T-helper 2 cell treated with Interferon-gamma antibody and Interleukin-4, amounts not matched to agents 5 μg/mL and 100 μg/mL, for 36 hours (primary cell): ENCODE measurements around the gene CPNE4.

Source experiments
- DNase-seq: peaks from one replicate; pipeline ENCODE4 v3.0.0; 2021; ENCODE audit warnings: low spot score
- H3K27ac Mint-ChIP-seq: one replicate; pipeline ENCODE4 v1.8.0; 2021; ENCODE audit warnings: mild to moderate bottlenecking, mixed read lengths
- H3K27me3 Mint-ChIP-seq: one replicate; pipeline ENCODE4 v1.8.0; 2021; ENCODE audit warnings: low read depth, mixed read lengths
- H3K36me3 Mint-ChIP-seq: one replicate; pipeline ENCODE4 v1.8.0; 2021; ENCODE audit warnings: low read depth, mixed read lengths
- H3K4me1 Mint-ChIP-seq: one replicate; pipeline ENCODE4 v1.8.0; 2021; ENCODE audit warnings: low read depth, mixed read lengths
- H3K4me3 Mint-ChIP-seq: one replicate; pipeline ENCODE4 v1.8.0; 2022; ENCODE audit warnings: mild to moderate bottlenecking, moderate library complexity, mixed read lengths
- H3K9me3 Mint-ChIP-seq: one replicate; pipeline ENCODE4 v1.8.0; 2021; ENCODE audit warnings: mixed read lengths

CPNE4 gene

GRCh38 chr3:131596884-131597283 lies 437.9 kb downstream of the CPNE4 start:
- Mint-ChIP-seq H3K27me3 (peaks cover 13% of the 10 kb centered on the region), H3K4me3 (no peak overlapping the region), H3K4me1 (no peaks in the 10 kb centered on the region)

GRCh38 chr3:131591394-131592014 lies 443.3 kb downstream of the CPNE4 start:
- no peaks in the 10 kb centered on the region for H3K9me3 Mint-ChIP-seq

More at GRCh38 chr3:131596884-131597283, 437.9 kb downstream of the CPNE4 start:
- no peak for DNase-seq
- Mint-ChIP-seq H3K9me3 (no peaks in the 10 kb centered on the region), H3K27ac (no peak overlapping the region), H3K36me3 (no peaks in the 10 kb centered on the region)

GRCh38 chr3:131586277-131586676 lies 448.5 kb downstream of the CPNE4 start:
- Mint-ChIP-seq H3K27ac (no peak overlapping the region), H3K4me3 (no peak overlapping the region), H3K36me3 (no peaks in the 10 kb centered on the region), H3K4me1 (peaks cover 6% of the 10 kb centered on the region), H3K27me3 (peaks cover 38% of the 10 kb centered on the region), H3K9me3 (no peaks in the 10 kb centered on the region)
- no peak for DNase-seq

More at GRCh38 chr3:131591394-131592014, 443.3 kb downstream of the CPNE4 start:
- DNase-seq: no peak
- Mint-ChIP-seq H3K4me1 (no peaks in the 10 kb centered on the region), H3K27me3 (peaks cover 19% of the 10 kb centered on the region), H3K4me3 (no peak overlapping the region), H3K36me3 (no peaks in the 10 kb centered on the region), H3K27ac (no peak overlapping the region)

- H3K27ac Mint-ChIP-seq: no peak overlapping the region
- no peaks in the 10 kb centered on the region for H3K36me3 Mint-ChIP-seq
- peaks cover 21% of the 10 kb centered on the region for H3K27me3 Mint-ChIP-seq
- H3K9me3 Mint-ChIP-seq: no peaks in the 10 kb centered on the region
- peaks cover 14% of the 10 kb centered on the region for H3K4me1 Mint-ChIP-seq
- DNase-seq: no peak
- H3K4me3 Mint-ChIP-seq: no peak overlapping the region
Measured at GRCh38 chr3:131582438-131582837, 452.4 kb downstream of the CPNE4 start.

- H3K27ac Mint-ChIP-seq: no peak overlapping the region
- no peaks in the 10 kb centered on the region for H3K36me3 Mint-ChIP-seq
- no peaks in the 10 kb centered on the region for H3K4me1 Mint-ChIP-seq
- no peak for DNase-seq
- peaks cover 59% of the 10 kb centered on the region for H3K27me3 Mint-ChIP-seq
- H3K9me3 Mint-ChIP-seq: no peaks in the 10 kb centered on the region
- no peak overlapping the region for H3K4me3 Mint-ChIP-seq
Measured at GRCh38 chr3:131568460-131568859, 466.4 kb downstream of the CPNE4 start.

GRCh38 chr3:131564812-131565211 lies 470.0 kb downstream of the CPNE4 start:
- Mint-ChIP-seq H3K36me3 (no peaks in the 10 kb centered on the region), H3K4me1 (no peaks in the 10 kb centered on the region), H3K27ac (no peak overlapping the region), H3K27me3 (peaks cover 67% of the 10 kb centered on the region), H3K9me3 (no peaks in the 10 kb centered on the region), H3K4me3 (no peak overlapping the region)
- no peak for DNase-seq

GRCh38 chr3:131561511-131561910 lies 473.3 kb downstream of the CPNE4 start:
- Mint-ChIP-seq H3K27ac (no peak overlapping the region), H3K9me3 (no peaks in the 10 kb centered on the region), H3K36me3 (no peaks in the 10 kb centered on the region), H3K27me3 (peaks cover 76% of the 10 kb centered on the region), H3K4me1 (no peaks in the 10 kb centered on the region), H3K4me3 (no peak overlapping the region)
- no peak for DNase-seq

- Mint-ChIP-seq H3K4me3 (no peak overlapping the region), H3K27me3 (peaks cover 74% of the 10 kb centered on the region), H3K4me1 (peaks cover under 1% of the 10 kb centered on the region), H3K36me3 (no peaks in the 10 kb centered on the region), H3K9me3 (no peaks in the 10 kb centered on the region), H3K27ac (no peak overlapping the region)
- DNase-seq: no peak
Measured at GRCh38 chr3:131560795-131561194, 474.0 kb downstream of the CPNE4 start.

- Mint-ChIP-seq H3K36me3 (no peaks in the 10 kb centered on the region), H3K27me3 (peaks cover 43% of the 10 kb centered on the region), H3K27ac (no peak overlapping the region), H3K4me3 (no peak overlapping the region), H3K4me1 (peaks cover 27% of the 10 kb centered on the region), H3K9me3 (no peaks in the 10 kb centered on the region)
- DNase-seq: no peak
Measured at GRCh38 chr3:131555456-131555855, 479.4 kb downstream of the CPNE4 start.

- Mint-ChIP-seq H3K27ac (peak overlapping the region; percentile 15), H3K27me3 (peaks cover 42% of the 10 kb centered on the region), H3K4me3 (peak overlapping the region; percentile 68), H3K36me3 (no peaks in the 10 kb centered on the region), H3K9me3 (no peaks in the 10 kb centered on the region), H3K4me1 (peaks cover 28% of the 10 kb centered on the region)
- no peak for DNase-seq
Measured at GRCh38 chr3:131553495-131554247, 481.1 kb downstream of the CPNE4 start.

GRCh38 chr3:131551761-131552160 lies 483.1 kb downstream of the CPNE4 start:
- H3K9me3 Mint-ChIP-seq: no peaks in the 10 kb centered on the region
- no peak for DNase-seq
- peaks cover 28% of the 10 kb centered on the region for H3K4me1 Mint-ChIP-seq
- H3K27ac Mint-ChIP-seq: no peak overlapping the region
- peaks cover 37% of the 10 kb centered on the region for H3K27me3 Mint-ChIP-seq
- H3K4me3 Mint-ChIP-seq: no peak overlapping the region
- no peaks in the 10 kb centered on the region for H3K36me3 Mint-ChIP-seq

GRCh38 chr3:131550562-131551465 lies 484.0 kb downstream of the CPNE4 start:
- H3K4me3 Mint-ChIP-seq: no peak overlapping the region
- peaks cover 38% of the 10 kb centered on the region for H3K27me3 Mint-ChIP-seq
- no peak overlapping the region for H3K27ac Mint-ChIP-seq
- no peaks in the 10 kb centered on the region for H3K9me3 Mint-ChIP-seq
- H3K36me3 Mint-ChIP-seq: no peaks in the 10 kb centered on the region
- no peak for DNase-seq
- H3K4me1 Mint-ChIP-seq: peaks cover 28% of the 10 kb centered on the region

GRCh38 chr3:131549340-131549739 lies 485.5 kb downstream of the CPNE4 start:
- no peak overlapping the region for H3K27ac Mint-ChIP-seq
- DNase-seq: peak; percentile 7
- no peak overlapping the region for H3K4me3 Mint-ChIP-seq
- H3K27me3 Mint-ChIP-seq: peaks cover 40% of the 10 kb centered on the region
- H3K9me3 Mint-ChIP-seq: no peaks in the 10 kb centered on the region
- H3K4me1 Mint-ChIP-seq: peaks cover 22% of the 10 kb centered on the region
- H3K36me3 Mint-ChIP-seq: no peaks in the 10 kb centered on the region

GRCh38 chr3:131547585-131547984 lies 487.2 kb downstream of the CPNE4 start:
- no peak overlapping the region for H3K4me3 Mint-ChIP-seq

More at GRCh38 chr3:131547585-131547984, 487.2 kb downstream of the CPNE4 start:
- no peak for DNase-seq
- Mint-ChIP-seq H3K9me3 (no peaks in the 10 kb centered on the region), H3K27ac (no peak overlapping the region), H3K4me1 (peaks cover 5% of the 10 kb centered on the region), H3K36me3 (no peaks in the 10 kb centered on the region), H3K27me3 (peaks cover 48% of the 10 kb centered on the region)
